ENCODE measurements around the gene LRGUK. TPM values are rescaled to one million over a fixed set of nuclear protein-coding genes. Genes with fewer than 3 reads are reported as not detected.

LRGUK gene
- total and polyA plus RNA-seq, 2 of the 4 experiments (the other 2 are of a cell fraction) = 0.07 TPM; not detected in 1

- no peak overlapping the region for H2AFZ ChIP-seq (replicated peaks; ENCODE audit: low read length, poor library complexity)
- no peak for DNase-seq
- H3K23ac ChIP-seq (ENCODE audit: low read depth, low read length) = no peak overlapping the region
- no peaks in the 10 kb centered on the region for H3K4me1 ChIP-seq (ENCODE audit: control insufficient read depth, insufficient read depth, low read length)
- CTCF ChIA-PET = interaction anchor here (1.5 kb wide), 1 partner anchor 25 kb away, joined by 3 read pairs; no protein-coding TSS in a partner anchor
- no peak overlapping the region for H3K14ac ChIP-seq (replicated peaks; ENCODE audit: low read depth, low read length)
- no peak overlapping the region for H4K91ac ChIP-seq (ENCODE audit: insufficient read depth, low read depth, low read length)
- H2BK120ac ChIP-seq (ENCODE audit: low read depth, low read length) = no peak overlapping the region
- peaks cover 12% of the 10 kb centered on the region for H3K27me3 ChIP-seq (ENCODE audit: control insufficient read depth, insufficient read depth, low read length)
- no peak overlapping the region for H3K56ac ChIP-seq (ENCODE audit: extremely low read depth, insufficient read depth, low read length)
- intact Hi-C loops (cut with micrococcal nuclease) = no loop called here
- no peaks in the 10 kb centered on the region for H3K79me1 ChIP-seq (ENCODE audit: low read depth in 1 of 2, low read length in 2 of 2)
- no peak overlapping the region for H2BK15ac ChIP-seq (ENCODE audit: low read depth, low read length)
- no peak overlapping the region for H2AK9ac ChIP-seq (replicated peaks; ENCODE audit: low read depth, low read length, poor library complexity)
- no peak overlapping the region for H4K8ac ChIP-seq (ENCODE audit: low read depth in 2 of 2, low read length in 2 of 2)
- no peak overlapping the region for H2AK5ac ChIP-seq (ENCODE audit: low read depth, low read length)
- H3K36me3 ChIP-seq (ENCODE audit: control insufficient read depth, insufficient read depth, low read length) = no peaks in the 10 kb centered on the region
- dilution Hi-C loops (cut with HindIII; ENCODE audit: low sequenced_read_pairs, unreplicated experiment) = no loop called here
- in situ Hi-C loops (cut with MboI; ENCODE audit: low sequenced_read_pairs) = no loop called here
- TF ChIP-seq MAFK (IDR thresholded peaks at IDR 0.05; ENCODE audit: low read depth, low read length) (no peak), MAZ (IDR thresholded peaks at IDR 0.05; ENCODE audit: borderline replicate concordance, low read depth, low read length) (no peak), POLR2A (IDR thresholded peaks at IDR 0.05; ENCODE audit: low read depth, low read length) (no peak), USF2 (IDR thresholded peaks at IDR 0.05; ENCODE audit: low read depth, low read length) (no peak), RFX5 (IDR thresholded peaks at IDR 0.05; ENCODE audit: low read depth, low read length) (no peak), CHD1 (IDR thresholded peaks at IDR 0.05; ENCODE audit: low read depth, low read length) (no peak), NFE2L2 (IDR thresholded peaks at IDR 0.05; ENCODE audit: low read depth, low read length) (no peak), FOS (IDR thresholded peaks at IDR 0.05; ENCODE audit: low read depth, low read length) (no peak), CTCF (conservative IDR thresholded peaks at IDR 0.05; ENCODE audit: low read depth, low read length) (no peak), ELK1 (IDR thresholded peaks at IDR 0.05; ENCODE audit: borderline replicate concordance, low read depth, low read length) (no peak), BHLHE40 (IDR thresholded peaks at IDR 0.05; ENCODE audit: low read depth, low read length) (no peak), RAD21 (IDR thresholded peaks at IDR 0.05; ENCODE audit: low read length) (no peak), SMC3 (IDR thresholded peaks at IDR 0.05; ENCODE audit: low read depth, low read length) (no peak)
- no peak overlapping the region for H4K5ac ChIP-seq (ENCODE audit: low read depth, low read length)
- no peak overlapping the region for H3K27ac ChIP-seq (ENCODE audit: insufficient read depth, low read length)
- no peak overlapping the region for H2BK5ac ChIP-seq (ENCODE audit: low read depth, low read length, poor library complexity, severe bottlenecking)
- no peaks in the 10 kb centered on the region for H3K9me3 ChIP-seq (ENCODE audit: control insufficient read depth, insufficient read depth, low read length)
- no peaks in the 10 kb centered on the region for H4K20me1 ChIP-seq (ENCODE audit: insufficient read depth, low read length)
- no peak overlapping the region for H3K4me3 ChIP-seq (ENCODE audit: insufficient read depth, low read depth, low read length)
- ATAC-seq (ENCODE audit: low read depth) = no peak
- no peak overlapping the region for H3K4me2 ChIP-seq (ENCODE audit: low read depth, low read length)
- no peaks in the 10 kb centered on the region for H3K9me1 ChIP-seq (ENCODE audit: insufficient read depth, low read length)
- no peak overlapping the region for H2BK20ac ChIP-seq (ENCODE audit: low read depth, low read length)
- H3K4ac ChIP-seq (ENCODE audit: low read depth, low read length) = no peak overlapping the region
- H3K9ac ChIP-seq (ENCODE audit: low read depth, low read length) = no peak overlapping the region
- no peak overlapping the region for H3K18ac ChIP-seq (ENCODE audit: low read depth, low read length)
- BruUV-seq (replicated peaks) = no TSS peak
- POLR2A ChIA-PET (ENCODE audit: unreplicated experiment) = no interaction called here
These were observed 152.8 kb downstream of the LRGUK start for GRCh38 chr7:134279898-134280297.
